Activated T-cell treated with anti-CD3 and anti-CD28 coated beads for 1 hour (primary cell): Measurements from ENCODE around the gene DCPS.
"Not testable (repeated sequence)": the region's sequence is repeated elsewhere in the genome, so short reads cannot be mapped to it uniquely, and the experiment has no call there.

ENCODE experiments used
- DNase-seq: peaks from one replicate; pipeline ENCODE4 v3.0.0-alpha.2; 2020; ENCODE audit warnings: low read depth

DCPS gene

DNA sequence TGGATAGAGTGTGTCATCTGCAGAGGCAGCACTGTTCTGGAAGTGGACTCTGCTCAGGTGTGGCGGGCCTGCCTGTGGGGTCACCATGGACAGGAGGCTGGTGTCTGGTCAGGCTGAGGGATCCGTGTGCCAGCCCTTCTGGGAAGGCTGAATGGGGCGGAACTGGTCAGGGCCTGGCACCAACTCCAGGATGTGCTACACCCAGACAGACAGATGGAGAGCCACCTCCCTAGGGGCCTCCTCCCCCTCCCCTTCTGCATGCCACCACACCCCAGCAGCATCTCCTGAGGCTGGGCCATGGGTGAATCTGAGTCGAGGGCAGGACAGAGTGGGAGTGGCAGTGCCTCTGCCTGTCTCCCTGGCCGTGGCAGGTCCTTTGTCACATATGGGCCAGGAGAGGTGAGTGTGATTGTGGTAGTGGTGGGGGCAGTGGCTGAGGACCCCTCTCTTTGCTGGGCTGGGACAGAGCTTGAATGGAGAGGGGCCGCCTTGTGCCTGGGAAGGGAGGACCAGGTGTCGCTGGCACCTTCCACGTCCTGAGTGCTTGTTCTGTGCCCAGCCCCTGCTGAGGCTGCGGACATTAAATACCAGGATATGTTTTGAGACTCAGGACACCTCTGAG lies 80.7 kb downstream of the DCPS start:
- no peak for DNase-seq

DNA sequence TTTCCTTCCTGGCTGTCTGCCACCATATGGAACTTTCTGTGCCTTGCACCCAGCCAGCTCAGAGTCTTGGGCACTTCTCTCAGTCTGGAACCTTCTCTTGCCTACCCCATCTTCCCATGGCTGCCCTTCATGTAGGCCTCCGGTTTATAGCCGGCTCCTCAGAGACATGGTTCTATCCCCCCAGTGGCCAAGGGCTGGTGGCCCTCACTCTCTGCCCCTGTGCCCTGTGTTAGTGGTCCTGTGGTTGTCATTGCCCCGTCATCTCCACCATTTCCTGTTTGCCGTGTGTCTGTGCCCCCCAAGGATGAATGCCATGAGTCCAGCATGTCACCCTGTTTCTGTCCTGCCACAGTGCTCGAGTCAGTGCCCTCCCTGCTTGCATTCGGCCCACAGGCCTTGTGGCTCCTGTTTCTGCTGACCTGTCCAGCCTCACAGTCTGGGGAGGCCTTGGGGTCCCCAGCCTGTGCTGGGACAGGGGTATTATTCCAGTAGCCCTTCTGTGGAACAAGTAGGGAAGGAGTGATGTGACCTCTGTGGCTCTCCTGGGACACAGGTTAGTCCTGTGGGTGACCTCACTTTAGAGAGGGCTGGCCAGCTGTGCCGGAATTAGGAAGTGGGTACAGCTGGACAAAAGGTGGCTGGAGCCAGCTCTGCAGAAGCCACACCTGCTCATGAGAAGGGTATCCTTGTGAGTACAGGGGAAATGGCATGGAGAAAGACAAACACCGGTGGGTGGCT lies 82.3 kb downstream of the DCPS start:
- DNase-seq, result no peak

GRCh38 chr11:126386729-126387071 lies 82.8 kb downstream of the DCPS start:
- not testable (repeated sequence) for DNase-seq

DNA sequence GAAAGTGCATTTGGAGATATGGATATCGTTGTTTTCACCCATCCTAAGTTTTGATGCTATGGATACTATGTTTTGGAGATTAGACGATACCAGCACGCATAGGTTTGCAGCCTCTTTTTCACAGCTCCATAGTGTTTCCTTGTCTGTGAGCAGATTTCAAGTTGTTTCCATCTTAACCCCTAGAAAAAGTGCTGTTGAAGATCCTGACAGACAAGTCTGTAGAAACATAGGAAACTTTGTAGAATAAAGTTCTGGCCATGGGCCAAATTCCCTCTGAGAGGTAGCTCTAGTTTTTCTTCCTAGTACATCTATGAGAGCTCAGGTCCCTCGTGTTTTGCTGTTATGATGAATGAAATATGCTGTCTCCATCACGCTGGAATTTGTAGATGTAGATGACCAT lies 84.0 kb downstream of the DCPS start:
- DNase-seq, result no peak

GRCh38 chr11:126390272-126390867 lies 86.5 kb downstream of the DCPS start:
- no peak for DNase-seq

DNA sequence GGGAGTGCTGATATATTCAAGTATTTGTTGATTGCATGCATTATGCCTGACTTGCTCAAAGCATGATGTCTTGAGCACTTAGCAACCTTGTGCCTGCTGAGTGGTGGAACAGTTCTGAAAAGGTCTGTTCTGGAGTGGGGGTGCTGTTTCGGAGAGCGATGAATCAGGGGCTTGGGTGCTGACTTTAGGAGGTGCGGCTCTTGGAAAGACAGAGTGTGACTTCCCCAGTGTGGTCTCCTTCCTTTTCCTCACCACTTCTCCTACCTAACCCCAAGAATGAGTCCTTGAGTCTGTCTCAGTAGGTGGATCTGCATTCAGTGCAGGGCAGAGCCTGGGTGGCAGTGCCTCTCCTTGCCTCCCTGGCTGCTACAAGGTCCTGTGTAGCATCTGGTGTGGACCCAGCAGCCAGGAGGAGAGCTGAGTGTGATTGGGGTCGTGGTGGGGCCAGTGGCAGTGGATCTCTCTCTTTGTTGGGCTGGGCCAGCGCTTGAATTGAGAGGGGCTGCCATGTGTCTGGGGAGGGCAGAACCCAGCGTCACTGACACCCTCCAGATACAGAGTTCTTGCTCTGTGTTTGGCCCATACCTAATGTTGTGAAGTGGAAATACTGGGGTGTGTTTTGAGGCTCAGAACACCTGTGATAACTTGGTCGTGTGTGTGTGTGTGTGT lies 87.6 kb downstream of the DCPS start:
- no peak for DNase-seq

- DNase-seq, result no peak
These were observed 88.2 kb downstream of the DCPS start for GRCh38 chr11:126391970-126392632.

GRCh38 chr11:126392633-126393013 lies 88.8 kb downstream of the DCPS start:
- DNase-seq, result no peak

DNA sequence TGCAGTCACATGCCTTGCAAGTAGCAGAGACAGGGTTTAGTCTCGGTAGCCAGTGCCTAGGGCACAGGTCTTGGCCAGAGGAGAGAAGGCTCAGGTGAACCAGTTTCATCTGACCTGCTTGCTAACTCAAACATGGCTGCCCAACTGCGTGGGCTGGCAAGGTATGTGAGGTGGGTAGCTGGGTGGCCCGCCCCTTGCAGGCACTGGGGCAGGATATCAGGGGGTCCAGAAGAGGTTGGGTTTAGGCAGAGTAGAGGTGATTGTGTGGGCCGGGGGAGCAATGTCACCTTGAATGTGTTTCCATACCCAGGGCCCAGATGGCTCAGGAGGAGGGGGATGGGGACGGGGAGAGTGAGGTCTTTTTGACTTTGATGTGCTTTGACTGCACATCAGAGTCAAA lies 89.3 kb downstream of the DCPS start:
- DNase-seq, result no peak

DNA sequence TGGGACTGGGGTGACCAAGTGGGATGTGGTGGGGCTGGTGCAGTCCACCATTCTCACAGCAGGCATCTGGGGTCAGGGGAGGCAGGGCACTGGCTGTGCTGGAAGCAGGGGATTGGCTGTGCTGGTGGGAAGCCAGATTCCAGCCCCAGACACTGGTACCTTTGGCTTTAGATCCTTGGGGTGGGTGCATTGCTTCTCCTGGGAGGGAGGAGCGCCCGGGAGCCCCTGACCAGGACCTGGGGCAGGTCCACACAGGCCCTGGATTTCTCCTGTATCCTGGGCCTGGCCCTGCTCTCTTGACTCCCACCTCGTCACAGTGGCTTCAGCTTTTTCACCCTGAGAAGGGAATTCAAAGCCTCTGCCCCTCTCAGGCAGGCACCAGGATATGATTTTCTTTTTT lies 90.2 kb downstream of the DCPS start:
- no peak for DNase-seq

DNA sequence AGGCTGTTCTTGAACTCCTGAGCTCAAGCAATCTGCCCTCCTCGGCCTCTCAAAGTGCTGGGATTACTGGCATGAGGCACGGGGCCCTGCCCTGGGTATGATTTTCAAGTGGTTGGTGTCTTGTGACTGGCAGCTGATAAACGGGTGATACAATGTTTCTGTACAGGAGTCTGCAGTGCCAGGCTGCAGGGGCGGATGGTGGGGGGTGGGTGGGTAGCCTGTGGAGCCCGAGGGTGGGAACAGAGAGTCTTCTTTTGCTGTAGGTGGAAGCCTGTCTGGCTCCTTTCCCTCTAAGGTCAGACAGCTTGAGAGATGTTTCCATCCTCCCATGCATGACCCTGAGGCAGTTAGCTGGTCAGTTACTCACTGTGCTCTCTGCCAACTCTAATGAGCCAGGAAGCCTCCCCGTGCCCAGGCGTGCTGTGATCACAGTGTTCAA lies 90.8 kb downstream of the DCPS start:
- not testable (repeated sequence) for DNase-seq
